ENCODE data around the gene MYL5.

Gene MYL5

DNA sequence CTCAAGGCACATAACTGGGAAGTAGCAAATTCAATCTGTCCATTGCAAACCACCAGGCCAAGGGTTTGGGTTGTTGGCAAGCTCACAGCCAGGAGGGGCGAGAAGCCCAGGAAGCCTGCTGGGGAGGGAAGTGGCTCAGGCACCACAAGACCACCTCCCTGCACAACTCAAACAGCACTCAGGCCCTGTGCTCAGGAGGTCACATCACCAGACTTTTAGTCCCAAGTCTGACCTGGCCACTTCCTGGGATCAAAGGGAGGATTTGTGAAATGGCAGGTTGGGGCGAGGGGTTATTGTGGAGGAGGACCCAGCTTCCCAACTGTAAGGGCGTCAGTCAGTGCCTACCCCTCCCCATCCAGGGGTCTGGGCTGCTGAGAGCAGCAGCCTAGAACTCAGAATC, 2.6 kb upstream of the MYL5 start:
- Histone ChIP-seq H3K27me3 (ENCODE audit: insufficient read depth, insufficient read length) (no peaks in the 10 kb centered on the region), H3K36me3 (ENCODE audit: insufficient read depth, insufficient read length, low read length) (peaks cover 37% of the 10 kb centered on the region), H3K4me1 (ENCODE audit: insufficient read depth, insufficient read length) (peaks cover 25% of the 10 kb centered on the region), H3K9ac (ENCODE audit: insufficient read length, low read depth) (no peak overlapping the region), H3K4me3 (ENCODE audit: insufficient read length, low read depth) (no peak overlapping the region), H3K9me3 (ENCODE audit: insufficient read depth, low read length) (no peaks in the 10 kb centered on the region)
- DNase-seq (ENCODE audit: low read depth, low spot score) = no peak
- TF ChIP-seq ZNF274 (IDR thresholded peaks at IDR 0.05; ENCODE audit: low read depth, low read length) (no peak), SUZ12 (IDR thresholded peaks at IDR 0.05; ENCODE audit: extremely low read depth, insufficient read depth, insufficient read length) (no peak), YY1 (IDR thresholded peaks at IDR 0.05; ENCODE audit: insufficient read depth, insufficient read length) (no peak)

DNA sequence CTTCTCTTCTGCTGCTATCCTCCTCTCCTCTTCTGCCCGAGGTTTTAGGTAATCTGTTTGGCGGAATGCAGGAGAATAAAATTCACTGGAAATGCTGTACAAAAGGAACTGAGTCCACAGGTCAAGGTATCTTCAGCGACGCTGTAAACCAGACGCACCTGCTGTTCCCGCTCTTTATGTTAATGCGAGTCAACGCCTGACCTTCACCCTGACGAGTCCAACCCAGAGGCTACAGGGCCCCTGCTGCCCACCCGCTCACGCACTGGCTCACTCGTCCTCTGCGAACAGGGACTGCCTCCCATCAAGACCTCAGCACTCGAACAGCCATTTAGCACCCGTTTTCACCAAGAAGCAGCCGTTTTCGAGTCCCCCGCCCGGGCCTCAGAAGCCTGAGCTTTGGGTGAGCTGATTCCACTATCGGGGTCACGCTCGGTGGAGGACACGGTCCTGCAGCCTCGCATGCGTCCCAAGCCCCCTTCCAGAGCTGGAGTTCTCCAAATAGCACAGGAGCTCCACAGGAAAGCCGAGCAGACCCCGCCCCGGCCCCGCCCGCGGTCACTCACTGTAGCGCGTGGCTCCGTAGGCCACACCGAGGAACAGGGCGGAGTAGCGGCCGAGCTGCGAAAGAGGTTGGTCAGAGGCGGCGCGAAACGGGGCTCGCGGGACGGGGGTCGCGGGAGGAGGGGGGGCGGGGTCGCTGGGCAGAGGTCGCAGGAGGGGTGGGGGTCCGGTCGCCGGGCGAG, 822 bp upstream of the MYL5 start:
- Histone ChIP-seq H3K4me3 (ENCODE audit: insufficient read length, low read depth) (peak overlapping the region; percentile 75), H3K9me3 (ENCODE audit: insufficient read depth, low read length) (no peaks in the 10 kb centered on the region), H3K36me3 (ENCODE audit: insufficient read depth, insufficient read length, low read length) (peaks cover 37% of the 10 kb centered on the region), H3K4me1 (ENCODE audit: insufficient read depth, insufficient read length) (peaks cover 34% of the 10 kb centered on the region), H3K9ac (ENCODE audit: insufficient read length, low read depth) (peak overlapping the region; percentile 91), H3K27me3 (ENCODE audit: insufficient read depth, insufficient read length) (no peaks in the 10 kb centered on the region)
- no peak for TF ChIP-seq SUZ12 (IDR thresholded peaks at IDR 0.05; ENCODE audit: extremely low read depth, insufficient read depth, insufficient read length)
- TF ChIP-seq YY1 (IDR thresholded peaks at IDR 0.05; ENCODE audit: insufficient read depth, insufficient read length) = no peak
- TF ChIP-seq ZNF274 (IDR thresholded peaks at IDR 0.05; ENCODE audit: low read depth, low read length) = no peak
- no peak for DNase-seq (ENCODE audit: low read depth, low spot score)

DNA sequence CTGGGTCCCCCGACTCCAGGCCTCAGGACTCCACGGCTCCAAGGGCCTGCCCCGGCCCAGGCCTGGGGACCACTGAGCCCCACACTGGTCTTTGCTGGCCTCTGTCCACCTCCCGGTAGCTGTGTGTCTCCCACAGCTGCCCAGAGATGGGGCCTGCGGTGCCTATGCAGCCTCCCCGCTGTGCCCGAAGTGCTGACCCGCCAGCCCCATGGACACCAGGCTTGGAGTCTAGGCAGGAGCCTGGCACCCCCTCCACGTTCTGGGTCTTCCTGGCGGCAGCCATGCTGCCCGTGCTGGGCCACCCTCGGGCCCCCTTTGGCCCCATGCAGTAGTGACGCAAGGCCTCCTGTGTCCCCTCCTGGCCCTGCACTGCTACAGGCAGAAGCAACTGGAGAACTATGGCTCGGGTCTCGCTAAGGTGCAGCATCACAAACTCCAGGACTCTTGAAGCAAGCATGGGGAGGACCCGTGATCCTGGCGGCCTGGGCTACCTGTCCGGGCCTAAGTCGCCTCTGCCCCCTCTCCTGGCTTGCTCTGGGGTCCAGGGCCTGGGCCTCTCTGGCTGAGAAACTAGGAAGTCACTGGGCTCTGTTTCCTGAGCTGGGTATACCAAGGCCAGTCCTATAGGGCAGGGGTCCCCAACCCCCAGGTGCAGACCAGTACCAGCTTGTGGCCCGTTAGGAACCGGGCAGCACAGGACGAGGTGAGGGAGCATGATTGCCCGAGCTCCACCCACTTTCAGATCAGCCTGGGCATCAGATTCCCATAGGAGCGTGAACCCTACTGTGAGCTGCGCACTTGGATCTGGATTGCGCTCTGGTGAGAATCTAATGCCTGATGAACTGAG, 917 bp downstream of the MYL5 start:
- peak overlapping the region; percentile 75 for H3K4me3 ChIP-seq (ENCODE audit: insufficient read length, low read depth)
- no peak for DNase-seq (ENCODE audit: low read depth, low spot score)
- TF ChIP-seq YY1 (IDR thresholded peaks at IDR 0.05; ENCODE audit: insufficient read depth, insufficient read length) (no peak), ZNF274 (IDR thresholded peaks at IDR 0.05; ENCODE audit: low read depth, low read length) (no peak), SUZ12 (IDR thresholded peaks at IDR 0.05; ENCODE audit: extremely low read depth, insufficient read depth, insufficient read length) (no peak)
- no peaks in the 10 kb centered on the region for H3K9me3 ChIP-seq (ENCODE audit: insufficient read depth, low read length)
- peaks cover 38% of the 10 kb centered on the region for H3K4me1 ChIP-seq (ENCODE audit: insufficient read depth, insufficient read length)
- H3K9ac ChIP-seq (ENCODE audit: insufficient read length, low read depth) = peak overlapping the region; percentile 97
- H3K36me3 ChIP-seq (ENCODE audit: insufficient read depth, insufficient read length, low read length) = peaks cover 33% of the 10 kb centered on the region
- H3K27me3 ChIP-seq (ENCODE audit: insufficient read depth, insufficient read length) = no peaks in the 10 kb centered on the region

GRCh38 chr4:675980-676870, 1.9 kb downstream of the MYL5 start:
- H3K4me1 ChIP-seq (ENCODE audit: insufficient read depth, insufficient read length) = peaks cover 44% of the 10 kb centered on the region
- no peak overlapping the region for H3K4me3 ChIP-seq (ENCODE audit: insufficient read length, low read depth)
- no peaks in the 10 kb centered on the region for H3K9me3 ChIP-seq (ENCODE audit: insufficient read depth, low read length)
- H3K9ac ChIP-seq (ENCODE audit: insufficient read length, low read depth) = peak overlapping the region; percentile 58
- peaks cover 24% of the 10 kb centered on the region for H3K36me3 ChIP-seq (ENCODE audit: insufficient read depth, insufficient read length, low read length)
- DNase-seq (ENCODE audit: low read depth, low spot score) = no peak
- TF ChIP-seq SUZ12 (IDR thresholded peaks at IDR 0.05; ENCODE audit: extremely low read depth, insufficient read depth, insufficient read length) (no peak), YY1 (IDR thresholded peaks at IDR 0.05; ENCODE audit: insufficient read depth, insufficient read length) (no peak), ZNF274 (IDR thresholded peaks at IDR 0.05; ENCODE audit: low read depth, low read length) (no peak)
- no peaks in the 10 kb centered on the region for H3K27me3 ChIP-seq (ENCODE audit: insufficient read depth, insufficient read length)

GRCh38 chr4:676871-677235, 2.5 kb downstream of the MYL5 start:
- H3K36me3 ChIP-seq (ENCODE audit: insufficient read depth, insufficient read length, low read length) = peaks cover 17% of the 10 kb centered on the region
- peaks cover 44% of the 10 kb centered on the region for H3K4me1 ChIP-seq (ENCODE audit: insufficient read depth, insufficient read length)
- no peak for DNase-seq (ENCODE audit: low read depth, low spot score)
- TF ChIP-seq ZNF274 (IDR thresholded peaks at IDR 0.05; ENCODE audit: low read depth, low read length) (no peak), SUZ12 (IDR thresholded peaks at IDR 0.05; ENCODE audit: extremely low read depth, insufficient read depth, insufficient read length) (no peak), YY1 (IDR thresholded peaks at IDR 0.05; ENCODE audit: insufficient read depth, insufficient read length) (no peak)
- H3K9ac ChIP-seq (ENCODE audit: insufficient read length, low read depth) = no peak overlapping the region
- H3K4me3 ChIP-seq (ENCODE audit: insufficient read length, low read depth) = no peak overlapping the region
- H3K27me3 ChIP-seq (ENCODE audit: insufficient read depth, insufficient read length) = no peaks in the 10 kb centered on the region
- no peaks in the 10 kb centered on the region for H3K9me3 ChIP-seq (ENCODE audit: insufficient read depth, low read length)

GRCh38 chr4:677431-678293, 3.3 kb downstream of the MYL5 start:
- no peak overlapping the region for H3K4me3 ChIP-seq (ENCODE audit: insufficient read length, low read depth)
- DNase-seq (ENCODE audit: low read depth, low spot score) = no peak
- H3K4me1 ChIP-seq (ENCODE audit: insufficient read depth, insufficient read length) = peaks cover 44% of the 10 kb centered on the region
- no peaks in the 10 kb centered on the region for H3K27me3 ChIP-seq (ENCODE audit: insufficient read depth, insufficient read length)
- H3K9me3 ChIP-seq (ENCODE audit: insufficient read depth, low read length) = no peaks in the 10 kb centered on the region
- TF ChIP-seq YY1 (IDR thresholded peaks at IDR 0.05; ENCODE audit: insufficient read depth, insufficient read length) (no peak), SUZ12 (IDR thresholded peaks at IDR 0.05; ENCODE audit: extremely low read depth, insufficient read depth, insufficient read length) (no peak), ZNF274 (IDR thresholded peaks at IDR 0.05; ENCODE audit: low read depth, low read length) (no peak)
- peaks cover 9% of the 10 kb centered on the region for H3K36me3 ChIP-seq (ENCODE audit: insufficient read depth, insufficient read length, low read length)
- H3K9ac ChIP-seq (ENCODE audit: insufficient read length, low read depth) = no peak overlapping the region
